Measurements from ENCODE around the gene RPGRIP1. TPM values are rescaled to one million over a fixed set of nuclear protein-coding genes. Genes with fewer than 3 reads are reported as not detected.

The RPGRIP1 gene
- total RNA-seq, 1 donor from 2014 or later: not detected

DNA sequence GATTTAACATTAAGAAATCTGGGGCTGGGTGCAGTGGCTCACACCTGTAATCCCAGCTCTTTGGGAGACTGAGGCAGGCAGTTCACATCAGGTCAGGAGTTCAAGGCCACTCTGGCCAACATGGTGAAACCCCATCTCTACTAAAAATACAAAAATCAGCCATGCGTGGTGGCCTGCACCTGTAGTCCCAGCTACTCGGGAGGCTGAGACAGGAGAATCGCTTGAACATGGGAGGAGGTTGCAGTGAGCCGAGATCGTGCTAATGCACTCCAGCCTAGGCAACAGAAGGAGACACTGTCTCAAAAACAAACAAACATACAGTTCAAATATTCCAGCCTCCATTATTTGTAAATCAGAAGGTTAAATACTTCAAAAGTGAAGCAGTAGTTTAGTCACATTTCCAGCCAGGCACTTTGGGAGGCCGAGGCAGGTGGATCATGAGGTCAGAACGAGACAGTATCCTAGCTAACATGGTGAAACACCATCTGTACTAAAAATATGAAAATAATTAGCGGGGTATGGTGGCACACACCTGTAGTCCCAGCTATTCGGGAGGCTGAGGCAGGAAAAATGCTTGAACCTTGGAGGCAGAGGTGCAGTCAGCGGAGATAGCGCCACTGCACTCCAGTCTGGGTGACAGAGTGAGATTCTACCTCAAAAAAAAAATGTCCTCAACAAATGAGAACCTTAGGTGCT is 40.9 kb upstream of the RPGRIP1 start:
- H3K27me3 ChIP-seq (ENCODE audit: control insufficient read depth, insufficient read depth, low read length): no peaks in the 10 kb centered on the region
- DNase-seq (ENCODE audit: low read depth): no peak
- H3K4me3 ChIP-seq (ENCODE audit: low read depth, low read length): no peak overlapping the region
- peaks cover 3% of the 10 kb centered on the region for H3K36me3 ChIP-seq (ENCODE audit: control insufficient read depth, insufficient read depth, low read length)
- no peak for TF ChIP-seq CTCF (IDR thresholded peaks at IDR 0.05; ENCODE audit: insufficient read depth, low read length, poor library complexity, severe bottlenecking)

- H3K36me3 ChIP-seq (ENCODE audit: control insufficient read depth, insufficient read depth, low read length): peaks cover 4% of the 10 kb centered on the region
- no peak for DNase-seq (ENCODE audit: low read depth)
- H3K27me3 ChIP-seq (ENCODE audit: control insufficient read depth, insufficient read depth, low read length): no peaks in the 10 kb centered on the region
- no peak overlapping the region for H3K4me3 ChIP-seq (ENCODE audit: low read depth, low read length)
- no peak for TF ChIP-seq CTCF (IDR thresholded peaks at IDR 0.05; ENCODE audit: insufficient read depth, low read length, poor library complexity, severe bottlenecking)
Observed at GRCh38 chr14:21240417-21240816, 39.5 kb upstream of the RPGRIP1 start.

DNA sequence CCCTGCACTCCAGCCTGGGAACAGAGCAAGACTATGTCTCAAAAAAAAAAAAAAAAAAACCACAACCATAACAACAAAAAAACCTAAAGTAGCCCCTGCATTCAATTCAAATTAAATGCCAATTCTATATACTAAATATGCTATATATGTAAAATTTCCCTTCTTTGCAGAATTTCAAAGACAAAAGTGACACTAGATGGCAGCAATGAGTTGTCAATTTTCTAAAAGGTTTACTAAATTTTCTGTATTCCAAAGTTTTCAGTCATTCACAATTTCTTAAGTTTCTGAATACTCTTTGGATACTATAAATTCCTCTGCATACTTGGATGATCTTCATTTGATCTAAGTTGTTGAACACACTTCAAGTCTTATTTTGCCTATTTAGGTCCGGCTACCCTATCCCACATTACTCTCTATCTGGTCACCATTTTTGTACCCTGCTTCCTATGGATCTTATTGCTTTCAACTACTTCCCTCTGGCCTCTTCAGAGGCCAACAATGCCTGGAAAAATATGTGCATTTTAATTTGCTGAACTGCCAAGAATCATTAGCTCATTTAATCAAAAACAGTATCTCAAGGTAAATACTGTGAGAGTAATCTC is 38.6 kb upstream of the RPGRIP1 start:
- no peak for DNase-seq (ENCODE audit: low read depth)
- H3K27me3 ChIP-seq (ENCODE audit: control insufficient read depth, insufficient read depth, low read length): no peaks in the 10 kb centered on the region
- H3K36me3 ChIP-seq (ENCODE audit: control insufficient read depth, insufficient read depth, low read length): peaks cover 4% of the 10 kb centered on the region
- TF ChIP-seq CTCF (IDR thresholded peaks at IDR 0.05; ENCODE audit: insufficient read depth, low read length, poor library complexity, severe bottlenecking): peak; percentile 32
- no peak overlapping the region for H3K4me3 ChIP-seq (ENCODE audit: low read depth, low read length)

DNA sequence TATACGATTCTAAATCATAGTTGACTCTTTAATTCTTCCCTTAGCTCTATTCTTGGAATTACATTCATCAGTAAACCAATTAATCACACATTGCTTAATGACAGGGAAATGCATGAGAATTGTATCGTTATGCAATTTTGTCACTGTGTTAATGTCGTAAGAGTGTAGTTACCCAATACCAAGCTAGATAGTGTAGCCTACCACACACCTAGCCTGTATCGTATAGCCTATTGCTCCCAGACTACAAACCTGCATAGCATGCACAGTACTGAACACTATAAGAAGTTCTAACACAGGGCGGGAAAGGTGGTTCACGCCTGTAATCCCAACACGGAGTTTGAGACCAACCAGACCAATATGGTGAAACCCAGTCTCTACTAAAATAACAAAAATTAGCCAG is 35.3 kb upstream of the RPGRIP1 start:
- Histone ChIP-seq H3K36me3 (ENCODE audit: control insufficient read depth, insufficient read depth, low read length) (peaks cover 1% of the 10 kb centered on the region), H3K4me3 (ENCODE audit: low read depth, low read length) (no peak overlapping the region), H3K27me3 (ENCODE audit: control insufficient read depth, insufficient read depth, low read length) (no peaks in the 10 kb centered on the region)
- no peak for DNase-seq (ENCODE audit: low read depth)
- TF ChIP-seq CTCF (IDR thresholded peaks at IDR 0.05; ENCODE audit: insufficient read depth, low read length, poor library complexity, severe bottlenecking): no peak

DNA sequence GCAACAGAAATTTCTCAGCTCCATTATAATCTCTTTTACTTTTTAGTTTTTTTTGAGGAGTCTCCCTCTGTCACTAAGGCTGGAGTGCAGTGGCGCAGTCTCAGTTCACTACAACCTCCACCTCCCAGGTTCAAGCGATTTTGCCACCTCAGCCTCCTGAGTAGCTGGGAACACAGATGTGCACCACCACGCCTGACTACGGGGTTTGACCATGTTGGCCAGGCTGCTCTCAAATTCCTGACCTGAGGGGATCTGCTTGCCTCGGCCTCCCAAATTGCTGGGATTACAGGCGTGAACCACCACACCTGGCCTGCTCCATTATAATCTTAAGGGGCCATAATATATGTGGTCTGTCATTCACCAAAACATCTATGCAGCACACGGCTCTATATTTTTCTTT is 34.1 kb upstream of the RPGRIP1 start:
- Histone ChIP-seq H3K36me3 (ENCODE audit: control insufficient read depth, insufficient read depth, low read length) (peaks cover 1% of the 10 kb centered on the region), H3K27me3 (ENCODE audit: control insufficient read depth, insufficient read depth, low read length) (no peaks in the 10 kb centered on the region), H3K4me3 (ENCODE audit: low read depth, low read length) (no peak overlapping the region)
- TF ChIP-seq CTCF (IDR thresholded peaks at IDR 0.05; ENCODE audit: insufficient read depth, low read length, poor library complexity, severe bottlenecking): no peak
- DNase-seq (ENCODE audit: low read depth): no peak

DNA sequence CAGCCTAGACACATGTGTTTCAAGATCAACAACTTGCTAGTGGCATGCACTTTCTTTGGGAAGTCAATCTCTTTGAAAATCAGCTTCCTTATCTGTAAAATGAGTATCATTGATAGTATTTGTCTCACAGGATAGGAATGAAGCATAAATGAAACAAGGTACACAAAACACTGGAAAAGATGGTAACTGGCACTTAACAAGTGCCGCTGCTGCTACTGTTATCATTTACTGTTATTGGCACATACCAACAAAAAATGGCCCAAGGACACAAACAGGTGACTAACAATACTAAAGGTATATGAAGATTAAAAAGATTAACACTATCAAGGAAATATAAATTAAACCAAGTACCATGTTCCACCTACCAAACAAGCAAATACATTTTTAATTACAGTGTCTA is 31.5 kb upstream of the RPGRIP1 start:
- Histone ChIP-seq H3K27me3 (ENCODE audit: control insufficient read depth, insufficient read depth, low read length) (no peaks in the 10 kb centered on the region), H3K4me3 (ENCODE audit: low read depth, low read length) (no peak overlapping the region), H3K36me3 (ENCODE audit: control insufficient read depth, insufficient read depth, low read length) (peaks cover 1% of the 10 kb centered on the region)
- DNase-seq (ENCODE audit: low read depth): no peak
- no peak for TF ChIP-seq CTCF (IDR thresholded peaks at IDR 0.05; ENCODE audit: insufficient read depth, low read length, poor library complexity, severe bottlenecking)

Data from kidney epithelial cell (primary cell).